ENCODE data around the gene PCGF5.

PCGF5 gene

GRCh38 chr10:91210014-91210413, 10.4 kb upstream of the PCGF5 start:
- TF ChIP-seq CTCF (IDR thresholded peaks at IDR 0.05), result no peak
- no peak overlapping the region for H3K4me3 ChIP-seq
- no peak for DNase-seq (ENCODE audit: low spot score)
- H3K27ac ChIP-seq, result no peak overlapping the region

GRCh38 chr10:91210435-91210834, 10.0 kb upstream of the PCGF5 start:
- Histone ChIP-seq H3K27ac (no peak overlapping the region), H3K4me3 (no peak overlapping the region)
- TF ChIP-seq CTCF (IDR thresholded peaks at IDR 0.05), result no peak
- no peak for DNase-seq (ENCODE audit: low spot score)

GRCh38 chr10:91211675-91212074, 8.8 kb upstream of the PCGF5 start:
- DNase-seq (ENCODE audit: low spot score), result no peak
- Histone ChIP-seq H3K27ac (no peak overlapping the region), H3K4me3 (no peak overlapping the region)
- no peak for TF ChIP-seq CTCF (IDR thresholded peaks at IDR 0.05)

- no peak for DNase-seq (ENCODE audit: low spot score)
- Histone ChIP-seq H3K27ac (no peak overlapping the region), H3K4me3 (no peak overlapping the region)
- no peak for TF ChIP-seq CTCF (IDR thresholded peaks at IDR 0.05)
Measured at GRCh38 chr10:91214911-91215310, 5.6 kb upstream of the PCGF5 start.

GRCh38 chr10:91215384-91215783, 5.1 kb upstream of the PCGF5 start:
- Histone ChIP-seq H3K27ac (no peak overlapping the region), H3K4me3 (no peak overlapping the region)
- no peak for TF ChIP-seq CTCF (IDR thresholded peaks at IDR 0.05)
- DNase-seq (ENCODE audit: low spot score), result no peak

GRCh38 chr10:91219371-91220193, 881 bp upstream of the PCGF5 start:
- no peak for TF ChIP-seq CTCF (IDR thresholded peaks at IDR 0.05)
- peak overlapping the region; percentile 89 for H3K4me3 ChIP-seq

More at GRCh38 chr10:91219371-91220193, 881 bp upstream of the PCGF5 start:
- DNase-seq (ENCODE audit: low spot score), result no peak
- H3K27ac ChIP-seq, result peak overlapping the region; percentile 37 to 93

Measured in coronary artery (tissue), 2 donors.